GM23338 (cell line): ENCODE data around the gene SRPK2. TPM values are rescaled to one million over a fixed set of nuclear protein-coding genes. Genes with fewer than 3 reads are reported as not detected.

Experiments used
- ATAC-seq: fragments of 200-7000 bp; cut with Tn5 transposase; 3 replicates; pipeline ENCODE4 v1.9.1; 2020
- DNase-seq: peaks from one replicate; pipeline ENCODE4 v3.0.0-alpha.2; 2015; ENCODE audit warnings: low spot score
- H2AFZ ChIP-seq: fragments of 200-600 bp; sonication (generic); 2 replicates; pipeline ENCODE4 v1.8.0; 2016; ENCODE audit warnings: antibody characterized with exemption, mild to moderate bottlenecking, moderate library complexity
- H3F3A ChIP-seq: fragments of 200-600 bp; sonication (generic); replicated peaks from 2 replicates; pipeline ENCODE4 v1.8.0; 2017; ENCODE audit warnings: antibody characterized with exemption, mixed run types, low read depth
- H3K27ac ChIP-seq: fragments of 200-600 bp; sonication (generic); 2 replicates; pipeline ENCODE4 v1.6.1; 2016; ENCODE audit warnings: low read depth
- H3K27me3 ChIP-seq: fragments of 200-600 bp; sonication (generic); 2 replicates; pipeline ENCODE4 v1.8.0; 2016; ENCODE audit warnings: mild to moderate bottlenecking, mixed run types, moderate library complexity; ENCODE audit not compliant: insufficient read depth
- H3K36me3 ChIP-seq: fragments of 200-600 bp; sonication (generic); 2 replicates; pipeline ENCODE4 v1.8.0; 2016; ENCODE audit warnings: mild to moderate bottlenecking; ENCODE audit not compliant: insufficient read depth
- H3K4me1 ChIP-seq: fragments of 200-600 bp; sonication (generic); 2 replicates; pipeline ENCODE4 v1.8.0; 2016; ENCODE audit warnings: mild to moderate bottlenecking, moderate library complexity; ENCODE audit not compliant: insufficient read depth
- H3K4me2 ChIP-seq: fragments of 200-600 bp; sonication (generic); 2 replicates; pipeline ENCODE4 v1.7.1; 2017; ENCODE audit warnings: mixed run types
- H3K4me3 ChIP-seq: fragments of 200-600 bp; sonication (generic); 2 replicates; pipeline ENCODE4 v1.6.1; 2016; ENCODE audit warnings: mixed run types
- H3K79me2 ChIP-seq: fragments of 200-600 bp; sonication (generic); replicated peaks from 2 replicates; pipeline ENCODE4 v1.8.0; 2017; ENCODE audit warnings: mild to moderate bottlenecking; ENCODE audit not compliant: insufficient read depth
- H3K9me2 ChIP-seq: fragments of 200-600 bp; sonication (generic); 2 replicates; pipeline ENCODE4 v1.8.0; 2017; ENCODE audit not compliant: insufficient read depth
- H4K20me1 ChIP-seq: fragments of 200-600 bp; sonication (generic); replicated peaks from 2 replicates; pipeline ENCODE4 v1.8.0; 2017; ENCODE audit warnings: mild to moderate bottlenecking; ENCODE audit not compliant: insufficient read depth
- H3K27ac Mint-ChIP-seq: 2 replicates; pipeline ENCODE4 v1.8.0; 2020; ENCODE audit warnings: inconsistent platforms, mild to moderate bottlenecking, moderate library complexity, mixed read lengths
- H3K27me3 Mint-ChIP-seq: 3 replicates; pipeline ENCODE4 v1.8.0; 2022; ENCODE audit warnings: low read depth, mild to moderate bottlenecking, moderate library complexity, mixed read lengths, inconsistent platforms; ENCODE audit not compliant: insufficient read depth, poor library complexity
- H3K36me3 Mint-ChIP-seq: 3 replicates; pipeline ENCODE4 v1.8.0; 2021; ENCODE audit warnings: low read depth, mild to moderate bottlenecking, inconsistent platforms, moderate library complexity, mixed read lengths
- H3K4me1 Mint-ChIP-seq: 3 replicates; pipeline ENCODE4 v1.8.0; 2020; ENCODE audit warnings: mild to moderate bottlenecking, inconsistent platforms, mixed read lengths
- H3K4me3 Mint-ChIP-seq: 3 replicates; pipeline ENCODE4 v1.8.0; 2021; ENCODE audit warnings: moderate library complexity, mild to moderate bottlenecking, inconsistent platforms, mixed read lengths
- H3K9me3 Mint-ChIP-seq: 3 replicates; pipeline ENCODE4 v1.8.0; 2020; ENCODE audit warnings: moderate library complexity, mild to moderate bottlenecking, inconsistent platforms, mixed read lengths
- CREB1 ChIP-seq: fragments of 250-450 bp; sonication (Bioruptor Pico); IDR thresholded peaks from 2 replicates; pipeline ENCODE4 v1.5.0; 2020; ENCODE audit warnings: low read depth, mild to moderate bottlenecking, moderate library complexity
- CTCF ChIP-seq, 2 experiments: fragments of 200-600 bp in 1 of 2; sonication (generic) in 1 of 2; conservative IDR thresholded peaks; 2 replicates each; pipeline versions ENCODE4 v1.5.1 to v1.6.1; 2016 to 2017; ENCODE audit warnings: antibody characterized with exemption in 2 of 2, low read depth in 2 of 2, mild to moderate bottlenecking in 2 of 2, moderate library complexity in 1 of 2
- EZH2 ChIP-seq: fragments of 200-600 bp; sonication (generic); IDR thresholded peaks from one replicate; pipeline ENCODE4 v1.8.0; 2017; ENCODE audit warnings: antibody characterized with exemption, mild to moderate bottlenecking, low read depth; ENCODE audit not compliant: unreplicated experiment
- EZH2phosphoT487 ChIP-seq: fragments of 200-600 bp; sonication (generic); IDR thresholded peaks from one replicate; pipeline ENCODE4 v1.8.1; 2018; ENCODE audit warnings: antibody characterized with exemption; ENCODE audit not compliant: unreplicated experiment
- JUNB ChIP-seq: IDR thresholded peaks from one replicate; pipeline ENCODE4 v1.6.1; 2016; ENCODE audit warnings: antibody characterized with exemption; ENCODE audit not compliant: unreplicated experiment
- NANOG ChIP-seq: IDR thresholded peaks from 2 replicates; pipeline ENCODE4 v1.6.1; 2016; ENCODE audit warnings: antibody characterized with exemption, borderline replicate concordance
- POLR2AphosphoS5 ChIP-seq: IDR thresholded peaks from 2 replicates; pipeline ENCODE4 v1.6.1; 2016; ENCODE audit warnings: antibody characterized with exemption, low read depth
- STAT1 ChIP-seq: IDR thresholded peaks from one replicate; pipeline ENCODE4 v1.6.1; 2016; ENCODE audit warnings: antibody characterized with exemption; ENCODE audit not compliant: unreplicated experiment
- ZNF114 ChIP-seq: fragments of 250-450 bp; sonication (Bioruptor Pico); IDR thresholded peaks from 2 replicates; pipeline ENCODE4 v1.5.0; 2020; ENCODE audit warnings: mild to moderate bottlenecking, moderate library complexity
- ZNF331 ChIP-seq: fragments of 250-450 bp; sonication (Bioruptor Pico); IDR thresholded peaks from 2 replicates; pipeline ENCODE4 v1.5.0; 2020; ENCODE audit warnings: low read depth, mild to moderate bottlenecking, moderate library complexity
- ZNF462 ChIP-seq: fragments of 250-450 bp; sonication (Bioruptor Pico); IDR thresholded peaks from 2 replicates; pipeline ENCODE4 v1.5.0; 2020; ENCODE audit warnings: mild to moderate bottlenecking, moderate library complexity
- polyA plus RNA-seq: library from polyadenylated mRNA; unstranded; fragments of >200 nt; fragmentation: Nextera tagmentation; extraction: Ambion mirVana; gene quantifications from 2 replicates; pipeline ENCODE4 v1.2.1, GENCODE V29; 2016
- total RNA-seq: library from RNA; depleted of rRNA; stranded (reverse); fragments of >200 nt; shearing (Covaris generic); gene quantifications from 2 replicates; pipeline ENCODE4 v1.2.3, GENCODE V29; 2014
- TF ChIP-seq, protein P1 (sequence below): IDR thresholded peaks from one replicate; pipeline ENCODE4 v1.6.1; 2018; ENCODE audit warnings: antibody characterized with exemption; ENCODE audit not compliant: unreplicated experiment
- TF ChIP-seq, protein P2 (sequence below): IDR thresholded peaks from 2 replicates; pipeline ENCODE4 v1.6.1; 2016; ENCODE audit warnings: antibody characterized with exemption

Gene SRPK2
- total and polyA plus RNA-seq, 2 experiments from 2014 or later, result 66.3 to 91.5 TPM

- Histone ChIP-seq H3K4me2 (no peak overlapping the region), H3F3A (no peaks in the 10 kb centered on the region), H3K27ac (peak overlapping the region; percentile 84; the same call in 1 of the 2 replicates), H4K20me1 (peaks cover 30% of the 10 kb centered on the region), H3K9me2 (no peaks in the 10 kb centered on the region), H3K4me1 (peaks cover 29% of the 10 kb centered on the region), H3K4me3 (no peak overlapping the region), H3K36me3 (no peaks in the 10 kb centered on the region), H3K79me2 (peaks cover 96% of the 10 kb centered on the region), H2AFZ (no peak overlapping the region), H3K27me3 (no peaks in the 10 kb centered on the region)
- Mint-ChIP-seq H3K27ac (peak overlapping the region; percentile 77), H3K4me3 (no peak overlapping the region), H3K27me3 (peaks cover 7% of the 10 kb centered on the region), H3K9me3 (no peaks in the 10 kb centered on the region), H3K36me3 (no peaks in the 10 kb centered on the region), H3K4me1 (peaks cover 28% of the 10 kb centered on the region)
- TF ChIP-seq ZNF114 (no peak), NANOG (no peak), EZH2phosphoT487 (no peak), JUNB (no peak), EZH2 (no peak), ZNF462 (CRISPR knock-in tag) (no peak), CTCF (conservative IDR thresholded peaks at IDR 0.05; ENCODE audit: low read depth in 2 of 2) (no peak), CREB1 (no peak), POLR2AphosphoS5 (no peak), STAT1 (no peak), ZNF331 (no peak)
- TF ChIP-seq, protein P1, sequence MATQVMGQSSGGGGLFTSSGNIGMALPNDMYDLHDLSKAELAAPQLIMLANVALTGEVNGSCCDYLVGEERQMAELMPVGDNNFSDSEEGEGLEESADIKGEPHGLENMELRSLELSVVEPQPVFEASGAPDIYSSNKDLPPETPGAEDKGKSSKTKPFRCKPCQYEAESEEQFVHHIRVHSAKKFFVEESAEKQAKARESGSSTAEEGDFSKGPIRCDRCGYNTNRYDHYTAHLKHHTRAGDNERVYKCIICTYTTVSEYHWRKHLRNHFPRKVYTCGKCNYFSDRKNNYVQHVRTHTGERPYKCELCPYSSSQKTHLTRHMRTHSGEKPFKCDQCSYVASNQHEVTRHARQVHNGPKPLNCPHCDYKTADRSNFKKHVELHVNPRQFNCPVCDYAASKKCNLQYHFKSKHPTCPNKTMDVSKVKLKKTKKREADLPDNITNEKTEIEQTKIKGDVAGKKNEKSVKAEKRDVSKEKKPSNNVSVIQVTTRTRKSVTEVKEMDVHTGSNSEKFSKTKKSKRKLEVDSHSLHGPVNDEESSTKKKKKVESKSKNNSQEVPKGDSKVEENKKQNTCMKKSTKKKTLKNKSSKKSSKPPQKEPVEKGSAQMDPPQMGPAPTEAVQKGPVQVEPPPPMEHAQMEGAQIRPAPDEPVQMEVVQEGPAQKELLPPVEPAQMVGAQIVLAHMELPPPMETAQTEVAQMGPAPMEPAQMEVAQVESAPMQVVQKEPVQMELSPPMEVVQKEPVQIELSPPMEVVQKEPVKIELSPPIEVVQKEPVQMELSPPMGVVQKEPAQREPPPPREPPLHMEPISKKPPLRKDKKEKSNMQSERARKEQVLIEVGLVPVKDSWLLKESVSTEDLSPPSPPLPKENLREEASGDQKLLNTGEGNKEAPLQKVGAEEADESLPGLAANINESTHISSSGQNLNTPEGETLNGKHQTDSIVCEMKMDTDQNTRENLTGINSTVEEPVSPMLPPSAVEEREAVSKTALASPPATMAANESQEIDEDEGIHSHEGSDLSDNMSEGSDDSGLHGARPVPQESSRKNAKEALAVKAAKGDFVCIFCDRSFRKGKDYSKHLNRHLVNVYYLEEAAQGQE, result no peak
- TF ChIP-seq, protein P2, sequence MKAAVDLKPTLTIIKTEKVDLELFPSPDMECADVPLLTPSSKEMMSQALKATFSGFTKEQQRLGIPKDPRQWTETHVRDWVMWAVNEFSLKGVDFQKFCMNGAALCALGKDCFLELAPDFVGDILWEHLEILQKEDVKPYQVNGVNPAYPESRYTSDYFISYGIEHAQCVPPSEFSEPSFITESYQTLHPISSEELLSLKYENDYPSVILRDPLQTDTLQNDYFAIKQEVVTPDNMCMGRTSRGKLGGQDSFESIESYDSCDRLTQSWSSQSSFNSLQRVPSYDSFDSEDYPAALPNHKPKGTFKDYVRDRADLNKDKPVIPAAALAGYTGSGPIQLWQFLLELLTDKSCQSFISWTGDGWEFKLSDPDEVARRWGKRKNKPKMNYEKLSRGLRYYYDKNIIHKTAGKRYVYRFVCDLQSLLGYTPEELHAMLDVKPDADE, result no peak
- ATAC-seq (no peak), DNase-seq (no peak)
Measured at GRCh38 chr7:105346593-105347322, 42.0 kb downstream of the SRPK2 start.
